HCEC 1CT (cell line): Measurements from ENCODE around the gene CHKA.

ENCODE experiments used
- DNase-seq: peaks from one replicate; pipeline ENCODE4 v3.0.0-alpha.2; 2017

Gene CHKA

DNA sequence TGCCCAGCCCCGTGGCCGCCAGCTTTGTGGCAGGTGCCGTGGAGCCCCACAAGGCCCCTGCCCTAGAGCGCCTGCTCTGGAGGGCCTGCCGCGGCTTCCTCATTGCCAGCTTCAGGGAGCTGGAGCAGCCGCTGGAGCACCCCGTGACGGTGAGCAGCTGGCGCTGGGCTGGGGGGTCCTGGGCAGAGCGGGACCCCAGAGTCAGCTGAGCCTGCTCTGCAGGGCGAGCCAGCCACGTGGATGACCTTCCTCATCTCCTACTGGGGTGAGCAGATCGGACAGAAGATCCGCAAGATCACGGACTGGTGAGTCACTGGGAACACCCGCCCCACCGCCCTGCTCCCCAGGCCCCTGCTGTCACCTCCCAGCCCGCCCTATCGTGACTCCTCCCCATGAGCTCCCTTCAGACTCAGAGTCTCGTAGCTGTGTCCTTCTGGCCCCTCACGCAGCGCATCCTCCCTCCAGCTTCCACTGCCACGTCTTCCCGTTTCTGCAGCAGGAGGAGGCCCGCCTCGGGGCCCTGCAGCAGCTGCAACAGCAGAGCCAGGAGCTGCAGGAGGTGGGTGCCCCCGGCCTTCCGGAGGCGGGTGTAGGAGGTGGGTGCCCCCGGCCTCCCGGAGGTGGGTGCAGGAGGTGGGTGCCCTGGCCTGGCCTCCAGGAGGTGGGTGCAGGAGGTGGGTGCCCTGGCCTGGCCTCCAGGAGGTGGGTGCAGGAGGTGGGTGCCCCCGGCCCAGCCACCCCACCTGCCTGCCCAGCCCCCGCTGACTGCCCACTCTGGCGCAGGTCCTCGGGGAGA is 77.6 kb downstream of the CHKA start:
- DNase-seq: no peak

DNA sequence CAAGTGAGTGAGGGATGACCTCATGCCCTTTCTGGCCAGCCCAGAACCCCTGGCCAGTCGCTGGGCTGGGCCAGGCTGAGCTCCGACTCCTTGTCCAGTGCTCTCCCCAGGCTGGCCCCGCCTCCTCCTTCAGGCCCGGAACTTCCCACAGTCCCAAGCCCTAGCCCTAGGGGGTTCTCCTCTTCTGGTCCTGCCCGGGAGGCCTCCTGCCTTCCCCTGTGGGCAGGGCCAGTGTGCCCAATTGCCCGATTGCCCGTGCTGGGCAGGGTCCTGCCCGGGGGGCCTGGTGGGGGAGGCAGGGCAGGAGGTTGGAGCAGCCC is 78.2 kb downstream of the CHKA start:
- DNase-seq: no peak

DNA sequence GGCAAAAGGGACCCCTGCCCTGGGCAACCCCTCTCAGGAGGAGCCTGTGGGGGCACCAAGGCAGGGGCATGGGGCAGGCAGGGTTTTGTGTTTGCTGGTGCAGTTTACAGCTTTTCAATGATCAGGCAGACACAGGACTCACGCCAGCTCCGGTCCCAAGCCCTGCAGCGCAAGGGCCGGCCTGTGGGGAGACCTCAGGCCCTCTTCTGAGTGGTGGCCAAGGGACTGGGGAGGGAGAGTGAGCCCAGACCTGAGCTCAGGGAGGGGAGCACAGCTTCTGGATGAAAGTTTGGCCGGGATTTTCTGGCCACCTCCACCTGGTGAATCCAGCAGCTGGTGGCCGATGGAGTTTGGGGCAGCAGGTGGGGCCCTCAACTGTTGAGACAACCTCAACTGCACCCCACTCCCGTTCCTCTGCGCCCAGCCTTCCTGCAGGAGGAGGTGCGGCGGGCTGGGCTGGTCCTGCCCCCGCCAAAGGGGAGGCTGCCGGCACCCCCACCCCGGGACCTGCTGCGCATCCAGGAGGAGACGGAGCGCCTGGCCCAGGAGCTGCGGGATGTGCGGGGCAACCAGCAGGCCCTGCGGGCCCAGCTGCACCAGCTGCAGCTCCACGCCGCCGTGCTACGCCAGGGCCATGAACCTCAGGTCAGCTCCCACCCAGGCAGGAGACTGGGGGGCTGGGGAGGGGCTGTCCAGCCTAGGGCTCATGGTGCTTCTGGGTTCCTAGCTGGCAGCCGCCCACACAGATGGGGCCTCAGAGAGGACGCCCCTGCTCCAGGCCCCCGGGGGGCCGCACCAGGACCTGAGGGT is 78.8 kb downstream of the CHKA start:
- DNase-seq: no peak

DNA sequence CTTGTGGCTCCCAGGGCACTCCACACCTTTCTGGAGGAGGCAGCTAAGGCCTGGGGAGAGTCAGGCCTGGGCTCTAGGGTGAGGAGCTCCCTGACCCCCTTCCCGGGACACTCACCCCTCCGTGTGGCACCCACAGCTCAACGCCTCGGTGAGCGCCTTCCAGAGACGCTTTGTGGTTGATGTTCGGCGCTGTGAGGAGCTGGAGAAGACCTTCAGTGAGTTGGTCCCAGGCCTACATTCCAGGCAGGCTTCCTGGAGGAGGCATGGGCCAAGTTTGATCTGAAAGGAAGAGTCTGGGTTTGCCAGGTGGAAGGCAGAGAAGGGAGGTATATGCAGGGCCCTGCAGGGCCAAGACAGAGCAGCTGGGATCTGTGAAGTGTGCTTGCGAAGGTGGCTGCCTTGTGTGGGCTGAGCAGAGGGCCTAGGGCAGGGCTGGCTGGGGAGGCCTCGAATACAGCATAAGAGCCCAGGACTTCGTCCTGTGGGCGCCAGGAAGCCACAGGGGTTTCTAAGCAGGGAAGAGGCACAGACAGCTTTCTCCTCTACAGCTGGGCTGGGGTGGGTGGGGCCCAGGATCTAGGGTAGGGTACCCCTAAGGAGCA is 79.5 kb downstream of the CHKA start:
- no peak for DNase-seq

DNA sequence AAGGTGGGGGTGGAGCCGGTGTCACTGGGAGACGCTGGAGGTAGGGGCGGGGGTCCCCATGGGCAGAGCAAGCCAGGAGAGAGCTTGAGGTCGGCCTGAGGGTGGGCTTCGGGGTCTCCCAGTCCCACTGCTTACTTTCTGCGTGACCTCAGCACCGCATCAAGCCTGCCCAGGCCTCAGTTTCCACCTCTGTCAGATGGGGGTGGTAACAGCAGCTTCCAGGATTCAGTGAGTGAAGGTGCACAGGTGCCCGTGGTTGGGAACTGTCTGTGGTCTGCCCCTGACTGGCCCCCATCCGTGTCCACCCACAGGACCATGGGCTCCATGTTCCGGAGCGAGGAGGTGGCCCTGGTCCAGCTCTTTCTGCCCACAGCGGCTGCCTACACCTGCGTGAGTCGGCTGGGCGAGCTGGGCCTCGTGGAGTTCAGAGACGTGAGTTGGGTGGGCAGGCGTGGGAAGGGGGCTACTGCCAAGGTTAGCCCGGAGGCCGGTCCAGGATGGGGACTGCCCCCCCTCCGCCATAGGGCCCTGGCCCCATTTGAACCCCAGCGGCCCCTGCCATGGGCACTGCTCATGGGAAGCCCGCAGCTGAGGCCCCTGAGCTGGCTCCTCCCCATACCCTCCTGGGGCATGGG is 80.1 kb downstream of the CHKA start:
- DNase-seq: no peak

DNA sequence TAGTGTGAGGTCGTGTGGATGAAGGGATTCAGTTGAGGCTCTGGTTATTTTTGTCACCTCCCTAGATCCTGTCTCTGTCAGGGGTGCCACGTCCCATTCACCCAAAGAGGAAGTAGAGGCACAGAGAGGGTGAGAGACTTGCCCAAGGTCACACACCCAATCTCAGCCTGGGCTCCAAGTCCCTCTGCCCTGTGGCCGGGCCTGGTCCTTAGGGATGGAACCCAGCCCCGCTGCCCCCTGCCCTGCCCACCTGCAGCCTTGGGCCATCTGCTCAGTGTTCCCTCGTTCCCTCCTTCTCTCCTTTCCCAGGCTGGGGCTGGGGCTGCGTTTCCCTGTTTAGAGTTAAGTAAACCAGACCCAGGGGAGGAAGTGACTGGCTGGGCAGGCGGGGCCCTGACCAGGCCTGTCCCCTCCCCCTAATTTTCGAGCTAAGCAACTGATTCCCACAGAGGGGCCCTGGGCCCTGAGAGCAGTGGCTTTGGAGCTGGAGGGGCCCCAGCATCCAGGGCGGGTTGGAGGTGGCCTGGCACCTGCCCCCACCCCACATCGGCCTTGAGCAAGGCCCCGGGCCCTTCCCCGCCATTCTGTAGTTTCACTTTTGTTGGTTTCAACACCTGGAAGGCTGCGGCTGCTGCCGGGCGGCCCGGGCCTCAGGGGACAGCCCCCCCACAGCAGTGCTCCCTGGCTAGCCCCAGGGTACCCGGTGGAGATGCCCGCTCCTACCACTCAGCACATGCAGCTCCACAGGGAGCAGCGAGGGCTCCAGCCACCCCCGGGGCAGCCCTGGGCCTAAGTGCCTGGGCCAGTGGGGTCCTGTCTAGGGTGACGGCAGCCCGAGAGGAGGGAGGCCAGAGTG is 80.9 kb downstream of the CHKA start:
- DNase-seq: peak; percentile 44

DNA sequence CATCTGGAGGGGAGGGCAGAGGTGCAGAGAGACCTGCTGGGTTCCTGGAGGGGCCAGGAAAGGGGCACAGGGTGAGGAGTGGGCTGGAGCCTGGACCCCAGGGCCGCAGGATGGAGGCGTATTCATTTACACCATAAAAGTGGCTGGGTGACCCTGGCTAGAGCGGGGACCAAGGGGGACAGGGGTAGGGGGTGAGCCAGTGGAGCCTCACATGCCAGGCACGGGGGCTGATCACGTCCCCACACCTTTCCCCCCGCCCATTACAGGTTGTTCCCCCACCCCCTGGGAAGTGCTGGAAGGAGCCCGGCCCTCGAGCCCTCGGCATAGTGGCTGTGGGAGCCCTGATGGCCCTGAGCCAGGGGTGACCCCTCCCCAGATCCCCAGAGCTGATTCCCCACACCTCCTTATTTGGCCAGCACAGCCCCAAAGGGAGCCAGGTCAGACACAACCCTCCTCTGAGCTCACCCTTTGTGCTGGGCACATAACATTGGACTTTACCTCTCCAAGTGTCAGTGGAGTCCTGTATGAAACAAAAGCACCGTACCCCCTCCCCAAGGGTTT is 81.6 kb downstream of the CHKA start:
- DNase-seq: no peak

DNA sequence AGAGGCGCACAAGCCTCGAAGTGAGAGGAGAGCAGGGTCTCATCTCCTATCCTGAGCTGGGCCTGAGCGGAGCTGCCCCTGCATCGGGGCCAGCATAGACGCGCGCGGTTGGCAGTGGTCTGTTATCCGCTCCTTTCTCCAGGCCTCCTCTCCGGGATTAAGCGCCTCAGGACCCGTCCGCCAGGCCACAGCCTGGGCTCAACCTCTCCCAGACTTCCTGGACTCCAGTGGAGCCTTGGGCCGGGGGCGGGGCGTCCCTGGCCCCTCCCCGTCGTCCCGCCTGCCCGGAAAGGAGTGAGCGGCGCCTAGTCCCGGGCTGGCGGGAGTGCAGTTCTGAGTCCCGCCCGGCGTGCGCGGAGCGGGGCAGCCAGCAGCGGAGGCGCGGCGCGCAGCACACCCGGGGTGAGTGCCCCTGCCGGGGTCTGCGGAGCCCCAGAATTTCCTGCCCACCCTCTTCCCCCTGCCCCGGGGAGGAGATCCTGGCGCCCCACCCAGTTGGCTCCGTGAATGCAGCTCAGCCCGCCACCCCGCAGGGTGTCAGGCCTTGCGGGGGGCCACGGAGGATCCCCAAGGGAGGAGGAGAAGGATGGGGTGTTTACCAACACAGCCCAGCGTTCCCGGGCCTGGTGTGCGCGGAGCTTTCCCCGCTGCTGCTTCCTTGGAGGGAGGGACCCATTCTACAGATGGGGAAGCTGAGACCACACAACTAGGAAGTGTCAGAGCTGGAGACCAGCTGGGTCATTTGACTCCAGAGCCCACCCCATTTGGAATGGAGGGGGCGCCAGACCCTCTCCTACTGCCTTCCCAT is 82.3 kb downstream of the CHKA start, which contains the start of gene TCIRG1:
Gene TCIRG1 (plus strand): TSS at position 308 of the 808 bp plus-strand sequence. CDS start 2,247 bp downstream, outside the sequence.
- peak; percentile 83 for DNase-seq

DNA sequence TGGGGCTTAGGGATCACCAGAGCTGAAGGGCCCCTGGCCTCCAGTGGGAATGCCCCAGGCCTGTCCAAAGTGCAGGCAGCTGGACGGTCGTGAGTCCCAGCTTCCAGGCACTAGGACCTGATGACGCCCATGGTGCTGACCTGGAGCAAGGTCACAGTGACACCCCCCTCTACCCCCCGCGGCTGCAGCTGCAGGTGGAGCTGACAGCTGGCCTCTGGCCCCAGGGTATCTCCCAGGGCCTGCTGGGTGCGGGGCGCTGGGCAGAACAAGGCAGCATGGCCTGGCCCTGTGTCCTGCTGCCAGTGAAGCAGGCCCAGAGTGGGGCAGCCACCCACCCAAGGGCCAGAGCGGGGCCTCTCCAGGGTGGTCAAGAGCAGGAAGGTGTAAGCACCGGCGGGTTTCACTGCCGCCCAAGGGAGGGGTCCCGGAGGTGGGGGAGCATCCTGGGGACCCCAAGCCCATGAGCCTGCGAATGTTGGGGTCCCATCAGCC is 82.9 kb downstream of the CHKA start:
- no peak for DNase-seq

DNA sequence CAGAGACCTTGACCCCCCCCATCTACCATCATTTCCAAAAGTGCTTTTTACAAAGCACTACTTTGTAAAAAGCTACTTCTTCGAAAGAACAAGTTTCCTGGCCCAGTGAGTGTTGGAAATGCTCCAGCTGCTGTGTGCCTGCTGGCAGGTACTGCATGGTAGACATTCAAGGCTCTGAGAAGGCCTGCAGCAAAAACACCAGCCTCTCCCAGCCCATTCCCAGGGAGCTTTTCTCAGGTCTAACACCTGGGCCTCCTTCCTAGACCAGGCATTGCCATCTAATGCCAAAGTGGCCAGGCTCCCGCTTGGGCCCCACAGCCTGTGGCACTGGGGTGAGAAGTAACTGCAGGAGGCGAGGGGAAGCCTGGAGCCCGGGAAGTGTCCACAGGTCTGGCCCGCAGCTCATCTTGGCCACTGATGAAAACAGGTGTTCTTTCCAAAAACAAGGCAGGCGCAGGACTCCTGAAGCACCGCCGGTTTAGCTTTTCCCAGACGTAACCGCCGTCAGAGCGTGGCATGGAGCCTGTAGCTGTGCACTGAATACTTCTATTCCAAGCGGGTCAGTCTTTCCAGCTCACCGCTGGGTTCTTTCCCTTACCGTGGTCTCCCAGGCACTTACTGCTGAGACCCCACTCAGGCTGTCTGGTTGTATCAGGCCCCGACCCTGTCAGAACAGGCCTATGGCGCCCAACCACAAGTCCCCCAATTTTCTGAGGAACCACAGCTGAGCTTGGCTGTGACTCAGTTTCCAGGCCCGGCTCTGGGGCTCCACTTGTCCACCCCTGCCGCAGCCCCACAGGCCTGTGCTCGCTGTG is 83.6 kb downstream of the CHKA start:
- DNase-seq: no peak

DNA sequence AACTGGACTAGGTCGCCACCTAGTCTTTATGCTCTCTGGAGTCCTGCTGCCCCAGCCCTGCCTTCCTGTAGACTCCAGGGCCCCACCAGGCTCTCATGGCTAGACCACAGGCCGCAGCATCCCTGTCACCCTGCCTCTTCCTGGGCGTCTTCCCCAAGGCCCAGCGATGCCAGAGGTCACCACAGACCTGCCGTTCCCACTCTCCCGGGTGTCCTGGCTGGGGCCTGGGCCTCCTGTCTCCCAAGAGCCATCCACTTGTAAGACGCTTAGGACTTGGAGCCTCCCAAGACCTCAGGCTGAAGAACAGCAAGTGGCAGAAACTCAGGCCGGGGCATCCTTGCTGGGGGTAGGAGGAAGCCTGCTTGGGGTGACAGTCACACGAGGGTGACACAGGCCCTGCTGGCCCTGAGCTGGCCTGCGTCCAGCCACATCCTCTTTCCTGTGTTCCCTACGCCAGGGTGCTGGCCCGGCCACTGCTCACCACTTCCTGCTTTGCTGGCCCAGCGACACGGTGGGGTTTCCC is 84.4 kb downstream of the CHKA start:
- DNase-seq: no peak

DNA sequence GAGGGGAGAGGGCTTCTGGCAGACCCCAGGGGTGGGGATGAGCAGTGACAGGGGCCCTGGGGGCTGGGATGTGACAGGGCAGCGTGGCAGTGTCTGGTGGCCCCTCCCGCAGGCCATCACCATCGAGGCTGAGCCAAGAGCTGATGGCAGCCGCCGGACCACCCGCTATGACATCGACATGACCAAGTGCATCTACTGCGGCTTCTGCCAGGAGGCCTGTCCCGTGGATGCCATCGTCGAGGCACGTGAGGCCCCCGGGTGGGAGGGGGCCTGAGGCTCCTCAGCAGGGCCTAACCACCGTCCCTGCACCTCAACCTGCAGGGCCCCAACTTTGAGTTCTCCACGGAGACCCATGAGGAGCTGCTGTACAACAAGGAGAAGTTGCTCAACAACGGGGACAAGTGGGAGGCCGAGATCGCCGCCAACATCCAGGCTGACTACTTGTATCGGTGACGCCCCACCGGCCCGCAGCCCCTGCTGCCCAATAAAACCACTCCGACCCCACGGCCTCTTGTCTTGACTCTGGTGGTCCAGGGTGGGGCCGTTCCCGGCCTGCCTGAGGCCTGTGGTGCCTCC is 85.0 kb downstream of the CHKA start:
- DNase-seq: no peak

DNA sequence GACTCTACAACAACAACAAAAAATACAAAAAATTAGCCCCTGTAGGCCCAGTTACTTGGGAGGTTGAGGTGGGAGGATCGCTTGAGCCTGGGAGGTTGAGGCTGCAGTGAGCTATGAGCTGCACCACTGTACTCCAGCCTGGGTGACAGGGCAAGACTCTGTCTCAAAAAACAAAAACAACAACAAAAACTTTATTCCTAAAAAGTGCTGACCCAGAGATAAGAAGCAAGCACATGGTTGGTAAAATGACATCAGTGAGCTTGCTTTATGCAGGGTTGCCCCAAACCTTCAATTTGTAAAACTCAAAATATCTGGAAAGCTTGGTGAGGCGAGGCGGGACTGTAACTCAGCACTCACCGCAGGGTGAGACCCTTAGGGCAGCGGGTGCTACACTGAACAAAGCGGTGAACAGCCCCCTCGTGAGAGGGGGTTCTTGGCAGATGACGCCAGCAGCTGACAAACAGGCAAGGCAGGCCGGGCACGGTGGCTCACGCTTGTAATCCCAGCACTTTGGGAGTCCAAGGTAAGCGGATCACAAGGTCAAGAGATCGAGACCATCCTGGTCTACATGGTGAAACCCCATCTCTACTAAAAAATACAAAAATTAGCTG is 85.8 kb downstream of the CHKA start:
- DNase-seq: no peak

DNA sequence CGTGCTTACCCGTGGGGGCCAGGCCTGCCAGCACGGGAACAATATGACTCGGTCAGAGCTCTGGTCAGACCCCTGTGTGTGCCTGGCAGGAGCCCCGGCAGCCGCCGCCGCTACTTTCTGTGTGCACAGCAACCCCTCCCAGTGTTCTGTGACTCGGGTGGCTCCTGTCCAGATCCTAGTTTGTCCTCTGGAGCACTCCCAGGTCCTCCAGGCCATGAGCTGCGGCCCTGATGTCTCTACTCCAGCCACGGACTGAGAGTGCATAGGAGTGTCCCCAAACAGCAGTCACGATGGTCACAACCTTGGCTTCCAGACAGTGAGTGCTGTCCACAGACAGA is 87.5 kb downstream of the CHKA start:
- DNase-seq: no peak

DNA sequence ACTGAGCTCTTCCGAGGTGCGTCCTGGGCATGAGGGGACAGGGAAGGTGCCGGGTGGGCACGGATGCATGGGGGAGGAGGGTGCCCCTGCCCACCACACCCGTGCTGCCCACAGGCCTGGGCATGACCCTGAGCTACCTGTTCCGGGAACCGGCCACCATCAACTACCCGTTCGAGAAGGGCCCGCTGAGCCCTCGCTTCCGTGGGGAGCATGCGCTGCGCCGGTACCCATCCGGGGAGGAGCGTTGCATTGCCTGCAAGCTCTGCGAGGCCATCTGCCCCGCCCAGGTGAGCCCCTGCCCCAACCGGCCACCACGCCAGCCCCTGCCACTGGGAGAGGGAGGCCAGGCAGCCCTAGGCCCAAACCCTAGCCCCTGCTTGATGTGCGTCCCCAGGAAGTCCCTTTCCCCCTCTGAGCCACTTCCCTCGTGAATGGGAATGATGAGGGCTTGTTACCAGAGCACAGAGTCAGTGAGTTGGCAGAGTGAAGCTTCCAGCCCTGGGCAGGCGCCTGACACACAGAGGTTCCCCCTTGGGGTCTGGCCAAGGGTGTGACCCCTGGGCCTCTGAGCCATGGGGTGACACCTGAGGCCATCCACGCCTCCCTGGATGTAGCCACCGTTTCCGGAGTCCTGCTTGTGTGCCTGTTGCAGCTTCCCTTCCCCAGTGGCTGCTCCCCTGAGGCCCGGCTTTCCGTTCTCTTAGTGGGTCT is 88.0 kb downstream of the CHKA start:
- DNase-seq: no peak

DNA sequence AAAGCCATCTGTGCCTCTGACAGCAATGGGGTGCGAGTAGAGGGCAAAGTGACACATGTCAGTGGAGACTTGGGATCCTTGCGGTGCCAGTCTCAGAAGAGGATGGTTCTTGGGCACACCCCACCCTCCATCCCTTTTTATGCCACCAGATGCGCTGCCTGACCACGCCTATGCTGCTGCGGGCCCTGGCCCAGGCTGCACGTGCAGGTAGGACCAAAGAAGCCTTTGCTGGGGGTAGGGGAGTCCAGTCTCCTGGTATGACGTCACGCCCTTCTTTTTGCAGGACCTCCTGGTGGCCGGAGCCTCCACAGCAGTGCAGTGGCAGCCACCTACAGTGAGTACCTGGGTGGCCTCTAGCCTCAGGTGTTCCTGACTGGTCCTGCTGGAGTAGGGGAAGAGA is 89.2 kb downstream of the CHKA start:
- DNase-seq: no peak

DNA sequence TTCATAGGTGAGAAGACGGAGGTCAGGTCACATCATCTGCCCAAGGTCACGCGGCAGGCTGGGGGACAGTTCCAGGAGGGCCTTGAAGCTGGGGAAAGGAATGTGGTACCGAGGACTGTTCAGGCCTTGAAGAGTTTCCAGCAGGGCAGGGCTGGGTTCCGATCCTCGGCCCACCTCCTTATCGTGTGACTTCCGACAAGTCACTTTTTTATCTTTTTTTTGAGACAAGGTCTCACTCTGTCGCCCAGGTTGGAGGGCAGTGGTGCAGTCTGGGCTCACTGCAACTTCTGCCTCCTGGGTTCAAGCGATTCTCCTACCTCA is 90.1 kb downstream of the CHKA start:
- DNase-seq: no peak

DNA sequence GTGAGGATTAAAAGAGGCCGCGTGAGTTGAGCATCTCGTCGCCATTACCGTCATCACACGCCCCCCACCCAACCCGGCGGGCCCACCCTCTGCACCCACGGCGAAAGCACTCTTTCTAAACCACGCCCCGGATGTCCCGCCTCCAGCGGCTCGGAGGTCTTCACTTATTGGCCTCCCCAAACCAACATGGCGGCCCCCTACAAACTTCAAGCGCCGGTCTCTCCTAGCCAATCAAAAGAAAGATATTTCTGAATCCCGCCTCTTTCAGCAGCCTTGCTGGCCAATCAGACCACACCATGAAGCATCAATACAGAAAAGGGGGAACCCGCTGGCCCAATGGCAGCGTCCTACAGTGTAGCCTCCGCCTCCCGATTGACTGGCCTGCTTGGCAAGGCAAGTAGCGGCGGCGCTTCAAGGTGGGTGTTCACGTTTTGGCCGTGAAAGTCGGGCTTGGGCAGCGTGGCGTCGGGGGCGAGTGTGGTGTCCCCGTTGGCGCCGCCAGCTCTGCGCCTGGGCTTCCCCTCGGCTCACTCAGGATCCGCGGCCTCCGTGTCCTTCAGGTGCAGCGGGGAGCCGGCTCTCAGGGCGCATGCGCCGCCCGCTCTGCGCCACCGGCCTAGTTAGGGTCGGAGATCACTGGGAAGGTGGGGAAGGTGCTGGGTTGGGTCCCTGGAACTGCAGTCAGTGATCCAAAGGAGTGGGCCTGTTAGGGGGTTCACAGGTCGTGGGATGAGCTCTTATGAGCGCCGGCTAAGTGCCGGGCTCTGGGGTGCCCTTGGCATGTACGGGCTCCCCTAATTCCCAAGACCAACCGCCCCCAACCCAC is 90.7 kb downstream of the CHKA start, which contains the start of gene NDUFS8:
Gene NDUFS8 (plus strand): TSS at position 364 of the 826 bp plus-strand sequence. CDS start 1,471 bp downstream, outside the sequence.
- peak; percentile 99 for DNase-seq
